Measurements from ENCODE around the gene CUX1. TPM values are rescaled to one million over a fixed set of nuclear protein-coding genes. Genes with fewer than 3 reads are reported as not detected.

CUX1 gene
- total RNA-seq, 4 donors from 2014 or later, result 56.9 to 124 (median 93.2) TPM

DNA sequence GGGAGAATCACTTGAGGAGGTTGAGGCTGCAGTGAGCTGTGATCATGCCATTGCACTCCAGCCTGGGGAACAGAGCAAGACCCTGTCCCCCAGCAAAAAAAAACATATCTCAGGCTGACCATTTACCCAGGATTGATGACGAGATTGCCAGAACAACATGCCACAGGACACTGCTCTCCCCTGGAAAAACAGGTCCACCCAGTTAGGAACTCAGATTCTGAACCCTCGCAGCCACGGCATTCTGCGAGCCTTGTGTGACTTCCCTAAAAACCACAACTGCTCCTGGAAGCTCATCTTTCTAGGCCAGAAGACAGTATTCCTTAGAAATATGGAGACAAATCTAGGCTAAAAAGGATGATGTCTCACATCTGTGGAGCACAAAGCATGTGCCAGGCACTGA is 427.2 kb downstream of the CUX1 start:
- H3K36me3 ChIP-seq, result peaks cover 0 to 11% (median 4%) of the 10 kb centered on the region in 4 donors
- no peak for DNase-seq
- TF ChIP-seq POLR2AphosphoS5 (IDR thresholded peaks at IDR 0.05), result no peak
- H3K4me3 ChIP-seq, result no peak overlapping the region
- no peak overlapping the region for H3K27ac ChIP-seq
- in situ Hi-C loops (cut with MboI; ENCODE audit: low pct_ligation_motif_present in 1 of 4, low pct_unique_long_range_greater_than_20kb in 1 of 4, low sequenced_read_pairs in 3 of 4), result loop anchor here in 2 of 4 donors (25.0 kb wide), 1 partner anchor 557 kb away; no protein-coding TSS in a partner anchor
- 86% methylated on average over 4 of the region's 4 CpGs; no CpG with 5 or more reads in 1 of the 2 donors for WGBS, 2 donors (ENCODE audit: low coverage in 1 of 2)
- H3K9me3 ChIP-seq, result no peaks in the 10 kb centered on the region
- no peaks in the 10 kb centered on the region for H3K27me3 ChIP-seq
- intact Hi-C loops (cut with DNase I; ENCODE audit: low total_unique reads), result loop anchor here (5.0 kb wide), 1 partner anchor 567 kb away; no protein-coding TSS in a partner anchor
- no peaks in the 10 kb centered on the region for H3K4me1 ChIP-seq

DNA sequence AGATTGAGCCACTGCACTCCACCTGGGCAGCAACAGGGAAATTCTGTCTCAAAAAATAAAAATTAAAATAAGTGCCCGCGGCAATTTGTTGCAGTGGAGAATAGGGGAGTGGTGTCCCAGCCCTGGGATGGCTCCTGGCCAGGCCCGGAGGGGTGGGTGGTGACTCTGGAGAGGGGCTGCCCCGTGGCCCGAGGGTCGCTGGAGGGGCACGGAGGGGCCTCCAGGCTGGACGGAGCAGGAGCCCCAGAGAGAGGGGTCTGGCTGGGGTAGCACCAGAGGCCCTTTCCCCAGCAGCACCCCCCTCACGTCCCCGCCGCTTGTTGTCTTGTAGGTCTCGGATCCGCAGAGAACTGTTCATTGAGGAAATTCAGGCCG is 430.6 kb downstream of the CUX1 start:
- in situ Hi-C loops (cut with MboI; ENCODE audit: low pct_ligation_motif_present in 1 of 4, low pct_unique_long_range_greater_than_20kb in 1 of 4, low sequenced_read_pairs in 3 of 4), result loop anchor here in 2 of 4 donors (25.0 kb wide), 1 partner anchor 561 kb away; no protein-coding TSS in a partner anchor

DNA sequence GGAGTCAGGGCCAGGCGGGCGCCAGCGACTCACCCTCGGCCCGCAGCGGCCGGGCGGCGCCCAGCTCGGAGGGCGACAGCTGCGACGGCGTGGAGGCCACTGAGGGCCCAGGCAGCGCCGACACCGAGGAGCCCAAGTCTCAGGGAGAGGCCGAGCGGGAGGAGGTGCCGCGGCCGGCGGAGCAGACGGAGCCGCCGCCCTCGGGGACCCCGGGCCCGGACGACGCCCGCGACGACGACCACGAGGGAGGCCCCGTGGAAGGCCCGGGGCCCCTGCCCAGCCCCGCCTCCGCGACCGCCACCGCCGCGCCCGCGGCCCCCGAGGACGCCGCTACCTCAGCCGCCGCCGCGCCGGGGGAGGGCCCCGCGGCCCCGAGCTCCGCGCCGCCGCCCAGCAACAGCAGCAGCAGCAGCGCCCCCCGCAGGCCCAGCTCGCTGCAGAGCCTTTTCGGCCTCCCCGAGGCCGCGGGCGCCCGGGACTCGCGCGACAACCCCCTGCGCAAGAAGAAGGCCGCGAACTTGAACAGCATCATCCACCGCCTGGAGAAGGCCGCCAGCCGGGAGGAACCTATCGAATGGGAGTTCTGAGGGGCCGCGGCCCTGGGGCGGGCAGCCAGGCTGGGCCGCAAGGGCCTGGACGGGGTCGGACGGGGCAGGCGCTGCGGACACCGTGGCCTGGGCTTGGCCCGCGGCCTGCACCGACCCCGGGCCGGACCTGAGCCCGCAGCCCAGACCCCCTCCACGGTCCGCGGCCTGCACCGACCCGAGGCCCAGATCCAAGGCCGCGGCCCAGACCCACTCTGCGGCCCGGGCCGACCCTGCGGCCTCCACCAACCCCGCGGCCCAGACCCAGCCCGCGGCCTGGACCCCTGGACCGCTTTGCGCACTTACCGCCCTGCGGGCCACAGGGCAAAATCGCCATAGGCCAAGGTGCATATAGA is 431.3 kb downstream of the CUX1 start:
- Histone ChIP-seq H3K4me1 (no peaks in the 10 kb centered on the region), H3K36me3 (peaks cover 0 to 14% (median 3%) of the 10 kb centered on the region in 4 donors), H3K27ac (no peak overlapping the region), H3K27me3 (no peaks in the 10 kb centered on the region), H3K4me3 (no peak overlapping the region), H3K9me3 (no peaks in the 10 kb centered on the region)
- DNase-seq, result no peak
- 94 to 96% methylated on average over 5 to 105 of the region's 117 CpGs for WGBS, 2 donors (ENCODE audit: low coverage in 1 of 2)
- intact Hi-C loops (cut with DNase I; ENCODE audit: low total_unique reads), result no loop called here
- in situ Hi-C loops (cut with MboI; ENCODE audit: low pct_ligation_motif_present in 1 of 4, low pct_unique_long_range_greater_than_20kb in 1 of 4, low sequenced_read_pairs in 3 of 4), result loop anchor here in 2 of 4 donors (25.0 kb wide), 1 partner anchor 561 kb away; no protein-coding TSS in a partner anchor
- TF ChIP-seq, protein P1, sequence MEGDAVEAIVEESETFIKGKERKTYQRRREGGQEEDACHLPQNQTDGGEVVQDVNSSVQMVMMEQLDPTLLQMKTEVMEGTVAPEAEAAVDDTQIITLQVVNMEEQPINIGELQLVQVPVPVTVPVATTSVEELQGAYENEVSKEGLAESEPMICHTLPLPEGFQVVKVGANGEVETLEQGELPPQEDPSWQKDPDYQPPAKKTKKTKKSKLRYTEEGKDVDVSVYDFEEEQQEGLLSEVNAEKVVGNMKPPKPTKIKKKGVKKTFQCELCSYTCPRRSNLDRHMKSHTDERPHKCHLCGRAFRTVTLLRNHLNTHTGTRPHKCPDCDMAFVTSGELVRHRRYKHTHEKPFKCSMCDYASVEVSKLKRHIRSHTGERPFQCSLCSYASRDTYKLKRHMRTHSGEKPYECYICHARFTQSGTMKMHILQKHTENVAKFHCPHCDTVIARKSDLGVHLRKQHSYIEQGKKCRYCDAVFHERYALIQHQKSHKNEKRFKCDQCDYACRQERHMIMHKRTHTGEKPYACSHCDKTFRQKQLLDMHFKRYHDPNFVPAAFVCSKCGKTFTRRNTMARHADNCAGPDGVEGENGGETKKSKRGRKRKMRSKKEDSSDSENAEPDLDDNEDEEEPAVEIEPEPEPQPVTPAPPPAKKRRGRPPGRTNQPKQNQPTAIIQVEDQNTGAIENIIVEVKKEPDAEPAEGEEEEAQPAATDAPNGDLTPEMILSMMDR (IDR thresholded peaks at IDR 0.05), result no peak
- TF ChIP-seq EP300 (IDR thresholded peaks at IDR 0.05; ENCODE audit: low read depth) (no peak), POLR2AphosphoS5 (IDR thresholded peaks at IDR 0.05) (no peak), POLR2A (IDR thresholded peaks at IDR 0.05) (no peak)

More for the DNA sequence above, 430.6 kb downstream of the CUX1 start:
- TF ChIP-seq POLR2A (IDR thresholded peaks at IDR 0.05), result no peak
- TF ChIP-seq, protein P1 (IDR thresholded peaks at IDR 0.05), result no peak
- TF ChIP-seq EP300 (IDR thresholded peaks at IDR 0.05; ENCODE audit: low read depth), result no peak
- TF ChIP-seq POLR2AphosphoS5 (IDR thresholded peaks at IDR 0.05), result no peak
- 90 to 92% methylated on average over 2 to 14 of the region's 14 CpGs for WGBS, 2 donors (ENCODE audit: low coverage in 1 of 2)
- Histone ChIP-seq H3K9me3 (no peaks in the 10 kb centered on the region), H3K27me3 (no peaks in the 10 kb centered on the region), H3K4me1 (no peaks in the 10 kb centered on the region), H3K4me3 (no peak overlapping the region), H3K27ac (no peak overlapping the region), H3K36me3 (peaks cover 0 to 14% (median 3%) of the 10 kb centered on the region in 4 donors)
- intact Hi-C loops (cut with DNase I; ENCODE audit: low total_unique reads), result no loop called here
- no peak for DNase-seq

DNA sequence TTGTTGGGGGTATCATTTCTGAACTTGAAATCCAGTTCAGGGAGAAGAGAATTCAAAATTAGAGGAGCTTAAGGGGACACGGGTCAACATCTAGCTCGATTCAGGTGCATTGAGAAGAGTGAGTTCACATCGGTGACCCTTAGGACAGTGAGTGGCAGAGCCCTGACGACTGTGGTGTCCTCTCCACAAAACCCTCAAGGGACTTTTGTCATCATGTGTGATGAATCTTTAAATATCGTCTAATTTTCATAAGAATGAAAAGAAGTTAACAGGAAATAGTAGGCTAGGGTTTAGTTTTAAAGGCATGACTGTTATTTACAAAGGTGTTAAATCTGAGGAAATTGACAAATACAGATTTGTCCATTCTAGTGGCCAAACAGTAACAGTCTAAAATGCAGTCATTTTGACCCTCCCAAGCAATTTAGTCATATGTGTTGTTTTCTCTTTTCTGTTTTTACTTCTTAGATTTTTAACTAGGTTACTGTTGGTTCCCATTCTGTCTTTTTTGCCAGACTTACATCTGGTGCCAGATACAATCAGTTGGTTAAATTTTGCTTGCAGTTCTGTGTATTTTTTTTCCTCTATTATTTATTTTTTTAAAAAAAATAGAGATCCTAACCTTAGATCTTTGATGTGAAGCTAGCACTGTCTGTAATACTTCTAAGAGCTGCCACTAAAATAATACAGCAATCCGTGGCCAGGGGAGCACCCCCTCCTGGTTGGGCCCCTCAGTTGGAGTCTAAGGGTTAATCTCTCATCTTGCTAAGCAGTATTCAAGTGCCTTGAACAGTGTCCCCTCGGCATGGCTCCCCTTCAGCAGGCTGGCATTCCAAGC is 434.3 kb downstream of the CUX1 start:
- TF ChIP-seq POLR2A (IDR thresholded peaks at IDR 0.05), result no peak
- no peak for DNase-seq
- no peak overlapping the region for H3K27ac ChIP-seq
- H3K9me3 ChIP-seq, result no peaks in the 10 kb centered on the region
- 78 to 79% methylated on average over 5 to 7 of the region's 7 CpGs for WGBS, 2 donors (ENCODE audit: low coverage in 1 of 2)
- H3K4me1 ChIP-seq, result no peaks in the 10 kb centered on the region
- no peak overlapping the region for H3K4me3 ChIP-seq
- peaks cover 0 to 14% (median 3%) of the 10 kb centered on the region in 4 donors for H3K36me3 ChIP-seq
- no peaks in the 10 kb centered on the region for H3K27me3 ChIP-seq
- intact Hi-C loops (cut with DNase I; ENCODE audit: low total_unique reads) (loop anchor here (5.0 kb wide), 1 partner anchor 1809 kb away; no protein-coding TSS in a partner anchor), in situ Hi-C loops (cut with MboI; ENCODE audit: low pct_ligation_motif_present in 1 of 4, low pct_unique_long_range_greater_than_20kb in 1 of 4, low sequenced_read_pairs in 3 of 4) (no loop called here)
